Ishikawa (cell line): ENCODE measurements around the gene HCN1.

Experiments
- CEBPB ChIP-seq: IDR thresholded peaks from 2 replicates; pipeline ENCODE4 v1.6.1; 2012
- CREB1 ChIP-seq: IDR thresholded peaks from 2 replicates; pipeline ENCODE4 v1.6.1; 2012; ENCODE audit warnings: low read depth
- EGR1 ChIP-seq: IDR thresholded peaks from 2 replicates; pipeline ENCODE4 v1.6.1; 2012
- EP300 ChIP-seq: IDR thresholded peaks from 2 replicates; pipeline ENCODE4 v1.6.1; 2012; ENCODE audit warnings: borderline replicate concordance
- FOXM1 ChIP-seq: IDR thresholded peaks from 2 replicates; pipeline ENCODE4 v1.6.1; 2012; ENCODE audit warnings: low read depth, borderline replicate concordance
- NFIC ChIP-seq: IDR thresholded peaks from 2 replicates; pipeline ENCODE4 v1.6.1; 2012
- RAD21 ChIP-seq: IDR thresholded peaks from 2 replicates; pipeline ENCODE4 v1.6.1; 2012; ENCODE audit warnings: low read depth
- REST ChIP-seq: IDR thresholded peaks from 2 replicates; pipeline ENCODE4 v1.6.1; 2012; ENCODE audit warnings: low read depth, mild to moderate bottlenecking
- TAF1 ChIP-seq: IDR thresholded peaks from 2 replicates; pipeline ENCODE4 v1.6.1; 2012; ENCODE audit warnings: low read depth, mild to moderate bottlenecking
- TCF12 ChIP-seq: IDR thresholded peaks from 2 replicates; pipeline ENCODE4 v1.6.1; 2012; ENCODE audit warnings: low read depth
- TEAD4 ChIP-seq: IDR thresholded peaks from 2 replicates; pipeline ENCODE4 v1.6.1; 2012
- YY1 ChIP-seq: IDR thresholded peaks from 2 replicates; pipeline ENCODE4 v1.6.1; 2012; ENCODE audit warnings: low read depth
- ZBTB7A ChIP-seq: IDR thresholded peaks from 2 replicates; pipeline ENCODE4 v1.6.1; 2012; ENCODE audit warnings: low read depth
- TF ChIP-seq, protein P1 (sequence below): IDR thresholded peaks from 2 replicates; pipeline ENCODE4 v1.6.1; 2012
- TF ChIP-seq, protein P2 (sequence below): IDR thresholded peaks from 2 replicates; pipeline ENCODE4 v1.6.1; 2012

Gene HCN1

GRCh38 chr5:45694971-45695803, 993 bp downstream of the HCN1 start:
- TF ChIP-seq EGR1 (no peak), CREB1 (no peak), REST (no peak), TCF12 (no peak), EP300 (no peak), YY1 (no peak)
- TF ChIP-seq, protein P1, sequence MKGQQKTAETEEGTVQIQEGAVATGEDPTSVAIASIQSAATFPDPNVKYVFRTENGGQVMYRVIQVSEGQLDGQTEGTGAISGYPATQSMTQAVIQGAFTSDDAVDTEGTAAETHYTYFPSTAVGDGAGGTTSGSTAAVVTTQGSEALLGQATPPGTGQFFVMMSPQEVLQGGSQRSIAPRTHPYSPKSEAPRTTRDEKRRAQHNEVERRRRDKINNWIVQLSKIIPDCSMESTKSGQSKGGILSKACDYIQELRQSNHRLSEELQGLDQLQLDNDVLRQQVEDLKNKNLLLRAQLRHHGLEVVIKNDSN = no peak

- TF ChIP-seq, protein P1 = no peak
- TF ChIP-seq NFIC = no peak
- peak; percentile 77 for TF ChIP-seq REST
Observed at GRCh38 chr5:45694255-45694814, 1.8 kb downstream of the HCN1 start.

DNA sequence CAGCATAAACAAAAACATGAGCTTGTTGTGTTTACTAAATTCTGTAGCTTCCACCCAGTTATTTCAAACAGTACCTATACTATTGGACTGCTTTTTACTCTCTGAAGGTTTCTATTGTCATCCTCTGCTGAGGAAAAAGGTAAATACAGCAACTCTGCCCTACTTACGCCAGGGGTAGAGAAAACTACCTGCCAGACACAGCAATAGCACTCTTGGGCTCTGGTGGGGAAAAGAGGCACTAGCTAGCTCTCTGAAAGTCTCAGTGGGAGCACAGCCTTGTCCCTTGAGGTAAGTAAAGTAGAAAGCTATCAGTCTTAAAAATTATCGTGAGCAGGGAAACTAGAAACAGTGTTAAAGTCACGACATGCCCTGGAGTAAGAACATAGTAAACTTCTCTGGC, 3.7 kb downstream of the HCN1 start:
- no peak for TF ChIP-seq REST
- no peak for TF ChIP-seq RAD21
- TF ChIP-seq ZBTB7A = no peak
- TF ChIP-seq CEBPB = no peak
- TF ChIP-seq EGR1 = no peak
- no peak for TF ChIP-seq NFIC
- TF ChIP-seq CREB1 = no peak
- TF ChIP-seq TCF12 = no peak
- TF ChIP-seq FOXM1 = no peak
- no peak for TF ChIP-seq YY1
- TF ChIP-seq, protein P2, sequence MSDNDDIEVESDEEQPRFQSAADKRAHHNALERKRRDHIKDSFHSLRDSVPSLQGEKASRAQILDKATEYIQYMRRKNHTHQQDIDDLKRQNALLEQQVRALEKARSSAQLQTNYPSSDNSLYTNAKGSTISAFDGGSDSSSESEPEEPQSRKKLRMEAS = no peak
- no peak for TF ChIP-seq TEAD4
- no peak for TF ChIP-seq EP300
- TF ChIP-seq, protein P1 = no peak
- no peak for TF ChIP-seq TAF1

DNA sequence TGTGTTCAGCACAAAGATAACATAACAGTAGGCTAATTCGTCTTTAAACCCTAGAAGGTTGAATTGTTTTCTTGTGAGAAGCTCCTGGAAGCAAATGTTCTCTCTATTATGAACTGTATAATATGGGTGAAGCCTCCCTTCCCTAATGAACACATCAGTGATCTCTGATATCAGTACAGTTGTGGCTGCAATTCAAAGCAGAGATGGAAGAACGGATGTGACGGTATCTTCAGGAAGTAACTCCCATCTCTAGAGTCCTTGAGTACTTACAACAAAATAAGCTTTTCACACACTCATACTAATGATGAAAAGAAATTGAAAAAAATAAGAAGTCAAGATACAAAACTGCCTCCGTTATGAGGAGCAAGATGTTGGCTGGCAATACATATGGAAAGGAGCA, 4.5 kb downstream of the HCN1 start:
- TF ChIP-seq CREB1 = no peak
- no peak for TF ChIP-seq CEBPB
- TF ChIP-seq TEAD4 = no peak
- no peak for TF ChIP-seq FOXM1
- TF ChIP-seq ZBTB7A = no peak
- no peak for TF ChIP-seq TCF12
- no peak for TF ChIP-seq REST
- no peak for TF ChIP-seq EGR1
- no peak for TF ChIP-seq NFIC
- TF ChIP-seq RAD21 = no peak
- TF ChIP-seq TAF1 = no peak
